GM21447 (cell line): ENCODE measurements around the gene ACTG1.

Source experiments
- ATAC-seq: cut with Tn5 transposase; IDR thresholded peaks from one replicate; pipeline ENCODE4 v1.9.1; 2021; ENCODE audit not compliant: unreplicated experiment

Gene ACTG1

DNA sequence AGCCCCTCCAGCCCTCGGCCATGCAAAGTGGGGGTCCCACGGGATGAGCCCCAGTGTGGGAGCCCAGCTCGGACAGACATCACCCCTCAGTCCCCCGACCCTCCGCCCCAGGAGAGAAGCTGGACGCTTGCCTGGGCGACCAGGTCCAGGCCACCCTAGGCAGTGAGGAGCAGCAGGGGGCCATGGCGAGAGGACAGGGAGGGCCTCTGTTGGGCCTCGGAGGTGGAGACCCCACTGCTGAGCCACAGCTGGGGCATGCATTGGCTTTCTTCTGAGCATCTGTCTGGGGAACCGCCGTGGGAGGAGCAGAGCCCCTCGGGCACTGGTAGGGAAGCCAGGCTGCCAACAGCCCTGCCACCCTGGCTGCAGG is 13.0 kb downstream of the ACTG1 start:
- ATAC-seq: no peak

DNA sequence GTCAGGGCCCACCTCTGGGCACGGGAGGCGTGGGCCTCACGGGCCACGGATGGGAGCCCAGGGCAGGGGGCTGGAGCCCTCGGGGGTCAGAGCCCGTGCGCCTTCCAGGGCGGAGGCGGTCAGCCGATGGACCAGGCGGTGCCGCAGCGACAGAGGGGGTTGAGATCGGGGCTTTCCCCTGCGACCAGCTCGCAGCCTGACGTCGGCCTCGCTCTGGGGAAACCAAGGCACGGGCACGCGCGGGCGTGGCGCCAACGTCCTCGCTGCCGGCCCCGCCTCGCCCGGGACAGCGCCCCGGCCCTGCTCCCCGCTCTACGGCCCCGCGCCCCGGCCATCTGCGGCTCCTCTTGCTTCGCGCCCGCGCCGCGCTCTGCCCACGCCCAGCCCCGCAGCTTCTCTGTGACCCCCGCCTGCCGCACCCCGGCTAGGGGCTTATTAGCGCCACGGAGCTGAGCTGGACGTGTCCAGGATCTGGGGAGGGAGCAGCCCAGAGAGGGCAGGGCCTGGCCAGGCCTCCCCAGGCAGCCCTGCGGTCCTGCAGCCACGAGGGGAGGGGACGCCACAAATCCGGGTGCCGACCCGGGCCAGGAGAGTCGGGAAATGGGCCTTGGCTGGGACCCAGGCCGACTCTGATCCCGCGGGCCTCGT is 13.5 kb downstream of the ACTG1 start:
- no peak for ATAC-seq

DNA sequence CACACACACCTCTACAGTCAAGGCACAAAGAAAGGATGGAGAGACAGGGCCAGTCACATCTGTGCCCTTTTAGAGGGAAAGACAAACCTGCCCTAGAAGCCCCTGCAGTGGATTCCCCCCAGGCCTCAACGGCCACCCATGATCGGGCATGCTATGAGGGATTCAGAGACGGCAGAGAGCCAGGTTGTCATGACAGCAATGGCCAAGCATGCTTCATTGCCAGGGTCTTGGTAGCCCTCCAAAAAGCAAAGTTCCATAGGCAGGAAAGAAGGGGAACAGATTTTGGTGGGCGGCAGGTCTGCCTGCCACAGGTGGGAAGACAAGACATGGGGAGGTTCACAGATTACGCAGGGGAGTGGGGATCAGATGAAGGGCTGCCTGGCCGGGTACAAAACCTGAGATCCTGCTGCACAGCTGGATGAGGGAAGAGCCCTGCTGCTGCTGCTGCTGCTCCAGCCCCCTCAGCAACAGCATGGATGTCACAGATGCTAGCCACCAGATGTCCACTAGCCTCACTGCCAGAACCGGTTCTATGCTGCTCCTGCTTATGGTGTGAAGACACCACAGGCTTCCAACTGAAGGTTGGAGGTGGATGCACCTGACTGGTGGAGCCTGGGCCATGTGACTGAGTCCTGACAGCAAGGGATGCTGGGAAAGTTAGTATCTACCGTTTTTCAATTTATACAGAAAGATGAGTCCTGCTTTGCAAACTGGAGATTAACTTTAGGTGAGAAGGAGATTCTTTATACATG is 17.8 kb downstream of the ACTG1 start:
- no peak for ATAC-seq

DNA sequence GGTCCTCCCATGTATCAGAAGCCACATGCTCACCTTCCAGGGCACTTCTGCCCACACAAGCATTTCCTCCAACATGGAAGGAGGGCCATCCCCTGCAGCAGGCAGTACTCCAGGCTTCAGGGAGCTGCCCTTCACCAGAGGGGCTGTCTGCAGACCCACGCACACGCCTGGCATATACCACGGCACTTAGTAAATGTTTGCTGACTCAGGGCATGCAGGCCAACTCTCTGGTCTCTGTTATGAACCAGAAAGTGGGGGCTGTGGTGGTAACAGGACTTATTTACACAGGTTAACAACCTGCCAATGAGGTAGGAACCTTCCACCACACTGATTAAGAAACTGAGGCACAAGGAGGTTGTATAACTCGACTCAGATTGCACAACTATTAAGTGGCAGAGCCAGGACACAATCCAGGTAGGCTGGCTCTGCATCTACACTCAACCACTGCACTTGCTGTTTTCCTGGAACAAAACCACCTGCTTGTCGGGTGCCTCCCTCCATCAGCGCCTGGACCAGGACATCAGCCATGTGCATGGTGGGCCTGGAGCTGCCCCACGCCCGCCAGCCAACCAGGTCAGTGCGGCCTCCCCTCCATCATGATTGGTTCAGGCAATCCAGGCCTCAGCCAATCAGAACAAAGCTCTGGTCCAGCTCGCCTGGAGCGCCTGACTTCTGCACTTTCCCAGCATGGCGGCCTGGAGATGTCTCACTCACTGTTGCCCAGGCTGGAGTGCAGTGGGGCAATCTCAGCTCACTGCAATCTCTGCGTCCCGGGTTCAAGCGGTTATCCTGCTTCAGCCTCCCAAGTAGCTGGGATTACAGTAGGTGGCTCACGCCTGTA is 19.2 kb downstream of the ACTG1 start:
- no peak for ATAC-seq

DNA sequence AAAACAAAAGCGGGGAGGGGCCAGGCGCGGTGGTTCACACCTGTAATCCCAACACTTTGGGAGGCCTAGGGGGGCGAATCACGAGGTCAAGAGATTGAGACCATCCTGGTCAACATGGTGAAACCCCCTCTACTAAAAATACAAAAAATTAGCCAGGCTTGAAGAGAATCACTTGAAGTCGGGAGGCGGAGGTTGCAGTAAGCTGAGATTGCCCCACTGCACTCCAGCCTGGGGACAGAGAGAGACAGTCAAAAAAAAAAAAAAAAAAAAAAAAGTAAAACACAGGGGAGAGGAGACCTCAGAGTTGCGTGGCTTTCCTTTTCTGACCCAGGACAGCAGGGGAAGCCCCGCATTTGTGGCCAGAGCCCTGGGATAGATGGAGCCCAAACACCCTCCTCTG is 19.9 kb downstream of the ACTG1 start:
- ATAC-seq: no peak

DNA sequence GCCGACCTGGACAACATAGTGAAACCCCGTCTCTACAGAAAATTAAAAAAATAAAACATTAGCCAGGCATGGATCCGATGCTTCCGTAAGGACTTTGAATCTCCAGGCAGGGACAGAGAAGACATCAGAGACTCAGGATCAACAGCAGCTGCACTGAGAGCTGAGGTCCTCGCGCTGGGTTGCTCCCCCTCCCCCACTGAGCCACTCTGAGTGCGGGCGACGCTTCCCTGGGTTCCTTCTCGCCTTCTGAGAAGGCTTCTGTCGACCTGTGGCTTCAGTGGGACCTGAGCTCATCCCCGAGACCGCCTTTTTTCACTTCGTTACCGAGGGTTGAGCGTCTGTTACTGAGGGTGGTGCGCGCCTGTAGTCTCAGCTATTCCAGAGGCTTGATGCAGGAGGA is 20.4 kb downstream of the ACTG1 start:
- ATAC-seq: no peak

DNA sequence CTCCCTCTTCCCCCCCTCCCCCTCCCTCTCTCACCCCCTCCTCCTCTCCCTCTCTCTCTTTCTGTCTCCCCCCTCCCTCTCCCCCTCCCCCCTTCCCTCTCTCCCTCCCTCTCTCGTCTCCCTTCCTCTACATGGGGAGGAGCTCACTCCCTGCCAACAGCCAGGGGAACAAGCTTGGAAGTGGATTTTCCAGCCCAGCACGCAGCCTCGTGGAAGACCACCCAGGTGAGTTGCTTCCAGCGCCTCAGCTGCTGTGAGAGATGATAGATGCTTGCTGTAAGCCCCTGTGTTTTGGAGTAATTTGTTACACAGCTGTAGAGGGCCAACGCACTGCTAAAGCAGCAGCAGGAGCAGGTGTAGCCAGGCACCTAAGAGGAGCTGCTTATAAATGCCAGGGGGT is 20.8 kb downstream of the ACTG1 start:
- ATAC-seq: no peak

DNA sequence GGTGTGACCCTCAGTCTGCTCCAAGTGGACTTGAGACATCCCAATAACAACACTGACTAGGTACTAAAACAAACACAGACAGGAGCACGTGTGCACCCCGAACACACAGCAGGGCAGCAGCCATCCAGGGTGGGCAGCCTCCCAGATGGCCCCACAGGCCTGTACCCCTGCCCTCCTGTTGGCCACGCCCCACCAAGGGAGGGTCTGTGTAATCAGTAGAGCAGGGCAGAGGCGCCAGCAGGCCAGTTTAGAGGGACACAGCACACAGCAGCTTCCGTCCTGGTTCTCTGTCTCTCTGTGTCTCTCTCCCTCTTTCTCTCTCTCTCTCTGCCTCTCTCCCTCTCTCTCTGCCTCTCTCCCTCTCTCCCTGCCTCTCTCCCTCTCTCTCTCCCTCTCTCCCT is 21.4 kb downstream of the ACTG1 start:
- no peak for ATAC-seq

DNA sequence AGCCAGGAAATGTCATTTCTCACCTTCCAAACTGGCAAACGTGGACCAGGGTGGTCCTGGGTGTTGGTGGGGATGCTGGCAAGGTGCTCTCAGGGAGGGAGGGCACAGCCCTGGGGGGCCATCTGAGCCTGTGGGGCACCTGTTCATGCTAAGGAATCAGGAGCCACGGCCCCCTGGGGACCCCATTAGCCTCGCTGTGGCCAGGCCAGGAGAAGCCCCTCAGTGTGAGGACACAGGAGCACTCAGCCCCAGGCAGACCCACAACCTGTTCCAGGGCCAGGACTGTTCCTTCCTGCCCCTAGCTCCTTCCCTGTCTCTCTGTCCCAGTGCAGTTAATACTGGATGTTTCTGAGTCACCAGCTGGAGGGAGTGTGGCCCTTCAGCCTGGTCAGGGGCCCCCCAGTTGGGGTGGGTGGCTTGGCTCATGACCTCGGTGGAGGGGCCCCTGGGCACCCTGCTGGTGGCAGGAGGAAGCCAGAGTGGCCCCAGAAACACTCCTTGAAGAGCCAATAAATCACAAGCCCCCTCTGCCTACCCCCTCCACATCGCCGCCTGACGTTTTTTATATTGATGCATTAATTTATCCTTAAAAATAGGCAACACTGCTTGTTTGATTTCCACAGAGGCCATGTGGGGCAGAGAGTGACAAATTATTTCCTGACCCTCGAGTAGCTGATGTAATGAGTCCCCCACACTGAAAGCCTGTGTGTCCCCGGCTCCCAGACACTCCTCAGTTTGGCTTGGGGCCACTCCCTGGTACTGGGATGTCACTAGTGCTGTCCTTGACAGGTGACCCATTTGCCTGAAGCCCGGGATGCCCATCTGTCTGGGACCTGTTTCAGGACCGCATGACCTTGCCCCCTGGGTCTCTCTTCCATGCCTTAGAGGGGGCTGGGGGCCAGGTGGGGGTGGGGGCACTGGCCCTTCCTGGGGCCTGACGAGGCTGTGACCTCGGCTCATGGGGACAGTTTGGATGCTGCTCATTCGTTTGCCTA is 22.3 kb downstream of the ACTG1 start:
- no peak for ATAC-seq

DNA sequence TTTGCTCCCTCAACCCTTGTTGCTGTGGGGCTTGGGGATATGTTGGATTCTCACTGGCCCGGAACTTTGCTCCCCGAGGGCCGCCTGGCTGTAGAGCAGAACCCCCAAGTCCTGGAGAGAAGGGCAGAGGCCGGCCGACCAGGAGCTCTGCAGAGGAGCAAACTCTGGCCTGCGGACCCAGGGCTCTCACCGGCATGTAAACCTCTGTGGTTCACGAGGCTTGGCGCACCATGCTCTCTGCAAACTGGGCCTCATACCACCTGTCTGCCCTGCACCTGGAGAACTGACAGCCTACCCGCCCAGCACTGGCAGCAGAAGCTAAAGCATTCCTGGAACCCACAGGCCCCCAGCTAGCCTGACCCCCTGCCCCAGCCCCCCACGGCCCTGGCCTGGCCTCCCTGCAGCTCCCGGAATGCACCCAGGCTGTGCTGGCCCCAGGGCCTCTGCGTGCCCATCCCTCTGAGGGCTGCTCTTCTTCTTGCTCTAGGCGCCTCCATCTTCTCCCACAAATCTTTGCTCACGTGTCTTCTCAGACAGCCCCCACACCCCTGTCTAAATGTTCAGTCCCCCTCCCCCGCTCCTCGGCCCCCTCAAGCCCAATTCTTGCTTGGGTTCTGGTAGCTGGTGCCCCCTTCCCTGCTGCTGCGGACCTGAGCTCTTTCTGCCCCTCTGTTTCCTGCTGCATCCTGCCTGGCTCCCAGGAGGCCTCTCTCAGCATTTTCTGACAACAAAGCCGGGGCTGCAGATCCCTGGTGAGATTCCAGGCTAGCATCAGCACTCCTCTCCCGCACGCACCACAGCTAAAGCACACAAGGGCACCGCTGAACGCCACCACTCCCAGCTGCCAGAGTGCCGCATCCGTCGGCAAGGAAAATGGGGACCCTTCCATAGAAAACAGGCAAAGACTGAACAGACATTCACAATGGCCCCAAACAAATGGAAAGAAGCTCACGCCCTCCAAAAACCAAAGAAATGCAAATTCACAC is 23.3 kb downstream of the ACTG1 start:
- ATAC-seq: no peak

DNA sequence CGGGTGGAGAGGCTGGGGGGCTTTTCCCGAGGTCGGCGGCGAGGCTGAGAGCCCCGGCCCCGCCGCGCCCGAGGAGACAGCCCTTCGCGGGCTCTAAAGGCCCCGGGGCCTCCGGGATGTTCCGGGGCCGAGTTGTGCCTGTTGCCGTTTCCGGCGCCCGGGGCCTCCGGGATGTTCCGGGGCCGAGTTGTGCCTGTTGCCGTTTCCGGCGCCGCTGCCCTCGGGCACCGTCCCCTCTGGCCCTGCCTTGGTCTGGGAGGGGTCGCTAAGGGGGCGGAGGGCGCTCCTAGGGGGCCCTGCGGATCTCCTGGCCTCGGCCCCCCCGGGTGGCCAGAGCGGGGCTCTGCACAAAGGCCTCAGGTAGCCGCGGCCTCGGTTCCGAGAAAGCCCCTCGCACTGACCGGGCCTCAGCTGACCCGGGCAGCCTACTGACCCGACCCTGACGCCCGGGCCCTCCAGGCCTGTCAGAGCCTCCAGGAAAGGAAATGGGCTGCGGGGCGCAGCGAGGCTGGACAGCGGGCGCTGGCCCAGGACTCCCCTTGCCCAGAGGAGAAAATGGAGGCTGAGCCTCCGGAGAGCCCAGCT is 24.2 kb downstream of the ACTG1 start:
- ATAC-seq: no peak

DNA sequence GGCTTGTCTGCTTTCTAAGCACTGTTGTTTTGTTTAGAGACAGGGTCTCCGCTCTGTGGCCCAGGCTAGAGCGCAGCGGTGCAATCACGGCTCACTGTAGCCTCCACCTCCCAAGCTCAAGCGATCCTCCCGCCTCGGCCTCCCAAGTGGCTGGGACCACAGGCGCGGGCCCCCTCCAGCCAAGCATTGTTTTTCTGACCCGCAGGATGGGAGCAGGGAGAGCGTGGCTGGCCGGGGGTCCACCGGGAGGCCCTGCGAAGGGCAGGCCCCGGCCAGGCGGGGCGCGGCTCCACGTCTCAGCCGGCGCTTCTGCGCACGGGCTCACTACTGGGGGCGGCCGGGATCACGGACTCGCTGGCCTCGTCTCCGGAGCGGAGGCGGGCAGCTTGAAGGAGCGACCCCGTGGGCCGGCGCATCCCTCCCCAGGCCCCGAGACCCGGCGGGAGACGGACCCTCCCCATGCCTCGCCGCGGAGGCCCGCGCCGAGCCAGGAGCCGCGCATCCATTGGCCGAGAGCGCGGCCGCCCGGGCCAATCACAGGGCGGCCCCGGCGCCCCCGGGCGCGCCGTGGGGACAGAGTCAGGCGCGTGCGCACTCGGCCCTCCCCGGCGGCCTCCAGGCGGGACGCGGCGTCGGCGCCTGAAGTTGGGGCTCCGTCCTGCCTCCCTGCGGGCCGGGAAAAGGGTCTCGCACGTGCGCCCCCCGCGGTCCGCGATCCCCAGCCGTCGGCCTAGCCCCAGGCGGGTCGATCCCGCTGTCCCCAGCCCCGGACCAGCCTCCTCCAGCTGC is 24.9 kb downstream of the ACTG1 start:
- no peak for ATAC-seq

DNA sequence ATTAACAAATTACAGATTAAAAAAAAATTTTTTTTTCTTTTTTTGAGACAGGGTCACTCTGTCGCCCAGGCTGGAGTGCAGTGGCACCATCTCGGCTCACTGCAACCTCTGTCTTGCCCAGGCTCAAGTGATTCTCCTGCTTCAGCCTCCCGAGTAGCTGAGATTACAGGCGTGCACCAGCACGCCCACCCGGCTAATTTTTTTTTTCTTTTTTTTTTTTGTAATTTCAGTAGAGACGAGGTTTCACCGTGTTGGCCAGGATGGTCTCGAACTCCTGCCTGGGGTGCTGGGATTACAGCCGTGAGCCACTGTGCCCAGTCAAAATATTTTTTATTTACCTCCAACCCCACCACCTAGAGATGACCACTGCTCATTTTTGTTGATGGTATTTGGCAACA is 25.5 kb downstream of the ACTG1 start:
- no peak for ATAC-seq

DNA sequence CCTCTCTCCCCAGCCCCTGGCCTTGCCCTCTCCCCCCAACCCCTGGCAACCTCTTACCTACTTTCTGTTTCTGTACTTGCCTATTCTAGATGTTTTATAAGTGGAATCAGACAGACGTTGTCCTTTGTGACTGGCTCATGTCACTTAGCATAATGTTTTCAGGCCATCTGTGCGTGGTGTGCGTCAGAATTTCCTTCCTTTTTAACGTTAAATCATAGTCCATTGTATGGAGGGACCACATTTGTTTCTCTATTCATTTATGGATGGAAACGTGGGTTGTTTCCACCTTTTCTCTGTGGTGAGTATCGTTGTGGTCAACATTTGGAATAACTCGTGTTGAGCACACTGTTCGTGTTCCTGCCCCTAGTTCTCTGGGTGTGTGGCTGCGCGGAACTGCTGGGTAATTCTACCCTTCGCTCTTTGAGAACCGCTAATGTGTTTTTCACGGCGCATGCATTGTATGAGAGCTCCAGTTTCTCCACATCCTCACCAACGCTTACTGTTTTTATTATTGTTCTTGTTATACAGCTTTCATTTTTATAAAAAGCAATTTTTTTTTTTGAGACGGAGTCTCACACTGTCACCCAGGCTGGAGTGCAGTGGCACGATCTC is 26.3 kb downstream of the ACTG1 start:
- no peak for ATAC-seq

DNA sequence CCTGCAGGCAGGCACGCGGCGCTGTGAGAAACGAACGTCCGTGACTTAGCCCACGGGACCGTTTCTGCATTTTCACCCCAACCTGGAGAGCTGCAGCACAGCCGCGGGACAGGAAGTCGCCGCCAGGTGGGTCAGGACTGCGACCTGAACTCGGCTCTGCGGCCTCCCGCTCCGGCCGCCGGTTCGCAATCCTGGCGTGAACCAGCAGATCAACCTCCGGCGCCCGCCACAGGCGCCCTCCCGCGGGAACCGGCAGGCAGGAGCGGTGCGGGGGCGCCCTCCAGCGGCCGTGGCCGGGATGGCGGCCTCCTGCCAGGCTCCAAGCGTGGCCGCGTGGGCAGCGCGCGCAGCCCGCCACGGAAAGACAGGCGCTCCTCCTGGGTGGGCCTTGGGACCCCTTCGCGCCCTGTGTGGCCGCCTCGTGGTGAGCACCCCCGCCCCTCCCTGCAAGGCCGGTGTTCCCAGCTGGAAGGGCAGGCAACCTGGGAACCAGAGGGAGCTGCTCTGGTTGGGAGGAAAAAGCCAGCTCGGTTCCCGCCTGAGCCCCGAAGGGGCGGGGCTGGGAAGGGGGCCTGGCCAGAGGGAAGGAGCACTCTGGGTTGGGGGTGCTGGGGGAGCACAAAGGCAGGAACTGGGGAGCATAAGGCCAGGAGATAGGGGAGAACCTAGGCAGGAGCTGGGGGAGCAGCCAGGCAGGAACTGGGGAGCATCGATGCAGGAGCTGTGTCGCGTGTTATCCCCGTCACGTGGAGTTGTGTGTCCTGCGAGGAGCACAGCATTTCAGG is 28.2 kb downstream of the ACTG1 start:
- peak; percentile 35 for ATAC-seq

DNA sequence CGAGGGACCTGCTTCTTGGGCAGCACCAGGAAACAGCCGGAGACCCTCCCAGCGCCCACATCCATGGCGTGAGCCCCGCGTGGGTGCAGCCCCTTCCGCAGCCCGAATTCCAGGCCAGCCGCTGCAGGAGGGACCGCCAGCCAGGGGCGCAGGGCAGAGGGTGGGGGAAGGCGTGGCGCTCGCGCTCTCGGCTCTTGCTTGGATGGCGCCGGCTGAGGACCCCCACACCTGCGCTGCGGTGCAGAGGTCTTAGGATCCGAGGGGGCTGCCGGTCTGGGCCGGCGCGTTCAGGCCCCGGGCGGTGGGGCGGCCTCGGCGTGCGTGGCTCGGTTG is 28.8 kb downstream of the ACTG1 start:
- ATAC-seq: no peak

DNA sequence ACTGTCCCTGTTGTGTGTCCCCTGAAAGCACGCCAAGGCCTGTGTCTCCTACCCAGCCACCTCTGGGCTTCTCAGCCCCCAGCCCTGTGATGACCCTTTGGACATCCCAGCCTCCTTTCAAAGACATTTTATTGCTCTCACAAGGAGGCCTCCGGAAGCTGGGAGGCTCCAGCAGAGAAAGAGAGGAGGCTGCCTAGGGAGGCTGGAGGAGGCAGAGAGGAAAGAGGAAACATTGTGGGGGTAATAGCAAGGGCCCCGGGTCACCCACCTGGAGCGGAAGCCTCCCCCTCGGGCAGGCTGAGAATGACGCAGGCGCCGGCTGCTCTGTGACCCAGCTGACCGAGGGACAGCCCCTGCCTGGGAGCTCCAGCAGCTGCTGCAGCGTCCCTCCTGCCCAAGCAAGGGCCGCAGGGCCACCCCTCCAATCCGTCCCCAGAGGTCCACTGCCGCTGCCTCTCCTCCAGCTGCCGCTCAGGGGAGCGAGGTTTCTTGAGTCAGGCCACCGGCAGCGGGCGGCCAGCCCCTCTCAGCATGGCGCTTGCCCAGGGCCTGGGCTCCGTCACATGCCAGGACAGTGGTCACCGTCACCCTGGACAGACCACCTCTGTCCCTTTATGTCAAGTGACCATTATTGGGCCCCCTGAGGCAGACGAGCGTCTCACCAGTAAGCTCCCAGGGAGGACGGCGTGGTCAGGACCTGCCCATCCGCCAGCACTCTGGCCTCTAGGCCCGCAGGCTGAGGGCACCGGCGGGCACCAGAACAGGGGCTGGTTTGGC is 29.3 kb downstream of the ACTG1 start:
- peak; percentile 46 for ATAC-seq
